Sigmoid colon (tissue), 7 donors: ENCODE results near the gene PLA2G5. TPM values are rescaled to one million over a fixed set of nuclear protein-coding genes. Genes with fewer than 3 reads are reported as not detected.
A peak's percentile ranks its signal among the peaks of the same experiment; 100 is the strongest.

ENCODE experiments used
- DNase-seq: peaks from one replicate; pipeline ENCODE4 v3.0.0-alpha.2; 2019
- H3K27ac ChIP-seq, 4 donors: fragments of 200-600 bp; sonication (generic); one replicate each; pipeline ENCODE4 v1.5.1; 2016 to 2019; ENCODE audit warnings: mild to moderate bottlenecking in 1 of 4
- H3K27me3 ChIP-seq, 3 donors: fragments of 200-600 bp; sonication (generic); one replicate each; pipeline ENCODE4 v1.5.1; 2019; ENCODE audit warnings: mild to moderate bottlenecking in 1 of 3
- H3K36me3 ChIP-seq, 4 donors: fragments of 200-600 bp; sonication (generic); one replicate each; pipeline ENCODE4 v1.5.1; 2016 to 2019
- H3K4me1 ChIP-seq, 4 donors: fragments of 200-600 bp; sonication (generic); one replicate each; pipeline ENCODE4 v1.5.1; 2017 to 2019
- H3K4me3 ChIP-seq, 4 donors: fragments of 200-600 bp; sonication (generic); one replicate each; pipeline ENCODE4 v1.5.1; 2017 to 2019; ENCODE audit warnings: mild to moderate bottlenecking in 2 of 4, moderate library complexity in 1 of 4
- H3K9me3 ChIP-seq, 4 donors: fragments of 200-600 bp in 3 of 4; sonication (generic) in 3 of 4; one replicate each; pipeline versions ENCODE4 v1.5.1 to v1.6.1; 2013 to 2019
- CTCF ChIP-seq, 4 experiments: fragments of 450-650 bp in 3 of 4; fragments of 200-600 bp in 1 of 4; IDR thresholded peaks; one replicate each; pipeline ENCODE4 v1.5.1; 2016 to 2019; ENCODE audit warnings: antibody characterized with exemption in 4 of 4, mild to moderate bottlenecking in 3 of 4, moderate library complexity in 2 of 4
- EP300 ChIP-seq, 4 donors: sonication (generic); formaldehyde crosslinking; IDR thresholded peaks; one replicate each; pipeline ENCODE4 v1.6.1; 2017; ENCODE audit warnings: antibody characterized with exemption in 4 of 4
- POLR2A ChIP-seq, 2 donors: fragments of 450-650 bp; IDR thresholded peaks; one replicate each; pipeline ENCODE4 v1.6.1; 2016; ENCODE audit warnings: antibody characterized with exemption in 2 of 2, mild to moderate bottlenecking in 2 of 2, moderate library complexity in 2 of 2
- POLR2AphosphoS5 ChIP-seq, 4 donors: sonication (generic); formaldehyde crosslinking; IDR thresholded peaks; one replicate each; pipeline ENCODE4 v1.6.1; 2017; ENCODE audit warnings: antibody characterized with exemption in 4 of 4
- WGBS, 2 donors: extraction: QIAGEN DNeasy Blood & Tissue Kit; methylation state at CpG; one replicate each; pipeline ENCODE4 v1.1.7; 2013; 5-methylcytosine and 5-hydroxymethylcytosine counted together
- intact Hi-C: fragments of 100-400 bp; cut with DNase I; formaldehyde crosslinking; loops from one replicate; pipeline ENCODE4 v1.15.1; 2023
- polyA plus RNA-seq, 3 donors: library from polyadenylated mRNA; stranded (reverse); fragments of 200-250 nt; gene quantifications; one replicate each; pipeline ENCODE4 v1.2.3, GENCODE V29; 2013
- total RNA-seq, 4 donors: library from RNA; depleted of rRNA; stranded (reverse); fragments of >200 nt; gene quantifications; one replicate each; pipeline ENCODE4 v1.1.0, GENCODE V29; 2016
- donor health status: healthy with polysubstance abuse.
- donor health status: Bipolar disorder and iron deficiency.
- donor health status: healthy.

PLA2G5 gene
- total and polyA plus RNA-seq, 7 donors, result 0.69 to 45.4 (median 18.6) TPM

GRCh38 chr1:20110679-20111078 is 40.7 kb downstream of the PLA2G5 start:
- 83 to 84% methylated on average over 12 of the region's 12 CpGs for WGBS, 2 donors
- H3K27ac ChIP-seq, result peak overlapping the region in 3 of 4 donors; percentile 69 to 82 (median 78)

DNA sequence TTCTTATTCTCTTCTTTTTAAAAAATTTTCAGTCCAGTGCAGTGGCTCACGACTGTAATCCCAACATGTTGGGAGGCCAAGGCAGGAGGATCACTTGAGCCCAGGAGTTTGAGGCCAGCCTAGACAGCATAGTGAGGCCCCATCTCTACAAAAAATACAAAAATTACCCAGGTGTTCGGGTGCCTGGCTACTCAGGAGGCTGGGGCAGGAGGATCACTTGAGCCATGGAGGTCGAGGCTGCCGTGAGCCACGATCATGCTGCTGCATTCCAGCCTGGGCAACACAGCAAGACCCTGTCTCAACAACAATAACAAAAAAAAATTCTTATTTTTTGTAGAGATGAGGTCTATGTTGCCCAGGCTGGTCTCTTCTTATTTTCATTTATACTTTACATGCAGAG is 41.5 kb downstream of the PLA2G5 start:
- Histone ChIP-seq H3K9me3 (no peaks in the 10 kb centered on the region), H3K27ac (peak overlapping the region in 3 of 4 donors; percentile 69 to 82 (median 78)), H3K4me1 (peaks cover 0 to 29% (median 10%) of the 10 kb centered on the region in 4 donors), H3K4me3 (no peak overlapping the region), H3K36me3 (no peaks in the 10 kb centered on the region), H3K27me3 (no peaks in the 10 kb centered on the region)
- intact Hi-C loops, result no loop called here
- WGBS, 2 donors, result 93 to 94% methylated on average over 5 of the region's 5 CpGs
- DNase-seq, result peak; percentile 2
- no peak for TF ChIP-seq CTCF (IDR thresholded peaks at IDR 0.05)
- no peak for TF ChIP-seq POLR2A (IDR thresholded peaks at IDR 0.05)
- no peak for TF ChIP-seq EP300 (IDR thresholded peaks at IDR 0.05)

More at GRCh38 chr1:20110679-20111078, 40.7 kb downstream of the PLA2G5 start:
- intact Hi-C loops, result no loop called here
- Histone ChIP-seq H3K27me3 (no peaks in the 10 kb centered on the region), H3K36me3 (no peaks in the 10 kb centered on the region), H3K9me3 (no peaks in the 10 kb centered on the region), H3K4me3 (no peak overlapping the region), H3K4me1 (peaks cover 0 to 29% (median 10%) of the 10 kb centered on the region in 4 donors)
- peak; percentile 89 for DNase-seq
- TF ChIP-seq CTCF (IDR thresholded peaks at IDR 0.05) (no peak), EP300 (IDR thresholded peaks at IDR 0.05) (peak in 3 of 4 donors; percentile 68 to 87 (median 71)), POLR2AphosphoS5 (IDR thresholded peaks at IDR 0.05) (peak; percentile 48 to 89 (median 79))

DNA sequence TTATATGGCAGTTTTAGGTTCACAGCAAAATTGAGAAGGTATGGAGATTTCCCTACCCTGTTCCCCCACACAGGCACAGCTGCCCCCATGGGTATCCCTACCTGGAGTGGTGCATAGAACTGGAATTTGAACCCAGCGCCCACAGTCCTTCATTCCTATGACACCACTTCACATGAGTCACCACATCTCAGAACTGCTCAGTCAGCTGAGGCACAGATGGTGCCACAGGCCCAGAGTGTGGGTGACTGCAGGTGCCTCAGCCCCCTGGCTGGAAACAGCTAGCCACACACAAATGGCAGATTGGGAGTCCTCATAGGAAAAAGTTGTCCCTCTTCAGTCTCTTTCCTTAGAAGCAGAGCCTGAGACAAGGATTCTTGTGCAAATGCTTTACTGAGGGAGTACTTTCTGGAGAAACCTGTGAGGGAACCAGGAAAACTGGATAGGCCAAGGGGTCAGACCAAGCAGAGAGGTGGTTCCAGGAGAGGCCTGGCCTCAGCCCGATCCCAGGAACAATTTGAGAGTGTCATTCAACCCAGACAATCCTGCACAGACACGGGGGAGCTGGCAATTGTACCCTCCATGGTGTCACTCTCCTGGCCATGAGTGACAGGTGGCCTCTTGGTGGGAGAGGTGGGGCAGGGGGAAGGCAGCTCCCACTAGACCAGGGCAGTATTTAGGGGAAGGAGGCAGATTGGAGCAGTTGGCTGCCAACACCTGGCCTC is 42.4 kb downstream of the PLA2G5 start:
- no peaks in the 10 kb centered on the region for H3K9me3 ChIP-seq
- H3K4me1 ChIP-seq, result peaks cover 0 to 29% (median 10%) of the 10 kb centered on the region in 4 donors
- no peak overlapping the region for H3K27ac ChIP-seq
- intact Hi-C loops, result no loop called here
- no peaks in the 10 kb centered on the region for H3K27me3 ChIP-seq
- H3K36me3 ChIP-seq, result no peaks in the 10 kb centered on the region
- TF ChIP-seq POLR2A (IDR thresholded peaks at IDR 0.05) (no peak), POLR2AphosphoS5 (IDR thresholded peaks at IDR 0.05) (no peak), EP300 (IDR thresholded peaks at IDR 0.05) (no peak), CTCF (IDR thresholded peaks at IDR 0.05) (no peak)
- peak; percentile 44 for DNase-seq
- WGBS, 2 donors, result 85 to 86% methylated on average over 3 of the region's 3 CpGs
- no peak overlapping the region for H3K4me3 ChIP-seq

- WGBS, 2 donors, result 77 to 79% methylated on average over 15 of the region's 15 CpGs
- peak; percentile 21 for DNase-seq
- Histone ChIP-seq H3K4me1 (peaks cover 0 to 18% (median 7%) of the 10 kb centered on the region in 4 donors), H3K27me3 (no peaks in the 10 kb centered on the region), H3K4me3 (no peak overlapping the region), H3K9me3 (no peaks in the 10 kb centered on the region), H3K36me3 (no peaks in the 10 kb centered on the region), H3K27ac (no peak overlapping the region)
- no peak for TF ChIP-seq CTCF (IDR thresholded peaks at IDR 0.05)
- TF ChIP-seq EP300 (IDR thresholded peaks at IDR 0.05), result no peak
- no peak for TF ChIP-seq POLR2AphosphoS5 (IDR thresholded peaks at IDR 0.05)
- no peak for TF ChIP-seq POLR2A (IDR thresholded peaks at IDR 0.05)
- intact Hi-C loops, result no loop called here
Measured at GRCh38 chr1:20114021-20114648, 44.1 kb downstream of the PLA2G5 start.
